Measurements from ENCODE around the gene PPFIBP2.
"Not testable (repeated sequence)": the region's sequence is repeated elsewhere in the genome, so short reads cannot be mapped to it uniquely, and the experiment has no call there.

The PPFIBP2 gene

GRCh38 chr11:7499081-7499480, 14.7 kb upstream of the PPFIBP2 start:
- no peak for DNase-seq (ENCODE audit: low read depth)

- no peak for DNase-seq (ENCODE audit: low read depth)
Measured at GRCh38 chr11:7500251-7500650, 13.5 kb upstream of the PPFIBP2 start.

GRCh38 chr11:7501251-7501650, 12.5 kb upstream of the PPFIBP2 start:
- DNase-seq (ENCODE audit: low read depth), result no peak

- DNase-seq (ENCODE audit: low read depth), result no peak
Measured at GRCh38 chr11:7501894-7502293, 11.9 kb upstream of the PPFIBP2 start.

GRCh38 chr11:7506243-7506642, 7.6 kb upstream of the PPFIBP2 start:
- no peak for DNase-seq (ENCODE audit: low read depth)

GRCh38 chr11:7508087-7508486, 5.7 kb upstream of the PPFIBP2 start:
- no peak for DNase-seq (ENCODE audit: low read depth)

GRCh38 chr11:7509966-7510365, 3.8 kb upstream of the PPFIBP2 start:
- DNase-seq (ENCODE audit: low read depth), result no peak

GRCh38 chr11:7511401-7511800, 2.4 kb upstream of the PPFIBP2 start:
- no peak for DNase-seq (ENCODE audit: low read depth)

GRCh38 chr11:7512525-7513233, 1.1 kb upstream of the PPFIBP2 start:
- DNase-seq (ENCODE audit: low read depth), result no peak

- no peak for DNase-seq (ENCODE audit: low read depth)
Measured at GRCh38 chr11:7514099-7514591, 346 bp downstream of the PPFIBP2 start.

- DNase-seq (ENCODE audit: low read depth), result no peak
Measured at GRCh38 chr11:7515447-7515886, 1.7 kb downstream of the PPFIBP2 start.

GRCh38 chr11:7516475-7516874, 2.7 kb downstream of the PPFIBP2 start:
- DNase-seq (ENCODE audit: low read depth), result no peak

GRCh38 chr11:7517743-7518142, 3.9 kb downstream of the PPFIBP2 start:
- not testable (repeated sequence) for DNase-seq (ENCODE audit: low read depth)

GRCh38 chr11:7518811-7519562, 5.2 kb downstream of the PPFIBP2 start:
- no peak for DNase-seq (ENCODE audit: low read depth)

- no peak for DNase-seq (ENCODE audit: low read depth)
Measured at GRCh38 chr11:7520011-7520942, 6.5 kb downstream of the PPFIBP2 start.

- no peak for DNase-seq (ENCODE audit: low read depth)
Measured at GRCh38 chr11:7520981-7521487, 7.2 kb downstream of the PPFIBP2 start.

- no peak for DNase-seq (ENCODE audit: low read depth)
Measured at GRCh38 chr11:7522121-7522520, 8.3 kb downstream of the PPFIBP2 start.

- DNase-seq (ENCODE audit: low read depth), result no peak
Measured at GRCh38 chr11:7522546-7522945, 8.7 kb downstream of the PPFIBP2 start.

- DNase-seq (ENCODE audit: low read depth), result no peak
Measured at GRCh38 chr11:7523416-7524210, 9.8 kb downstream of the PPFIBP2 start.

- no peak for DNase-seq (ENCODE audit: low read depth)
Measured at GRCh38 chr11:7524462-7525235, 10.8 kb downstream of the PPFIBP2 start.
